IMR-90 (cell line): ENCODE measurements around the gene GTSE1. TPM values are rescaled to one million over a fixed set of nuclear protein-coding genes. Genes with fewer than 3 reads are reported as not detected.

Source experiments
- ATAC-seq: fragments of 200-7000 bp; cut with Tn5 transposase; 2 replicates; pipeline ENCODE4 v1.9.1; 2020; ENCODE audit warnings: low read depth, mild to moderate bottlenecking, moderate library complexity
- BruUV-seq: library from RNA; stranded (reverse); fragments of 400-500 nt; replicated peaks from 2 replicates; lab custom pipeline; 2021; lab: Mats Ljungman, UMichigan
- CTCF ChIA-PET: fragments of 300-600 bp; formaldehyde crosslinking; extraction: SDS; loops from one replicate; lab custom pipeline; 2021; ENCODE audit warnings: antibody characterized with exemption; lab: Yijun Ruan, JAX
- POLR2A ChIA-PET: fragments of 300-600 bp; sonication (Branson Sonifier 250); formaldehyde crosslinking; loops from one replicate; lab custom pipeline; 2022; ENCODE audit warnings: antibody characterized with exemption; ENCODE audit not compliant: unreplicated experiment; lab: Charles Lee
- DNase-seq: peaks from one replicate; pipeline ENCODE4 v3.0.0; 2013
- H2AFZ ChIP-seq: replicated peaks from 2 replicates; pipeline ENCODE3; 2013; ENCODE audit warnings: low read length, mild to moderate bottlenecking; ENCODE audit not compliant: poor library complexity
- H2AK5ac ChIP-seq: 2 replicates; pipeline ENCODE4 v1.6.1; 2013; ENCODE audit warnings: low read depth, low read length, inconsistent platforms
- H2AK9ac ChIP-seq: replicated peaks from 2 replicates; pipeline ENCODE3; 2013; ENCODE audit warnings: mild to moderate bottlenecking, low read depth, low read length, moderate library complexity; ENCODE audit not compliant: poor library complexity
- H2BK120ac ChIP-seq: 2 replicates; pipeline ENCODE4 v1.6.1; 2013; ENCODE audit warnings: low read depth, low read length, inconsistent platforms
- H2BK15ac ChIP-seq: 3 replicates; pipeline ENCODE4 v1.6.1; 2013; ENCODE audit warnings: low read depth, low read length, inconsistent platforms
- H2BK20ac ChIP-seq: 2 replicates; pipeline ENCODE4 v1.6.1; 2013; ENCODE audit warnings: low read depth, mild to moderate bottlenecking, inconsistent platforms, low read length, moderate library complexity
- H2BK5ac ChIP-seq: 2 replicates; pipeline ENCODE4 v1.6.1; 2013; ENCODE audit warnings: mild to moderate bottlenecking, low read depth, low read length, inconsistent platforms; ENCODE audit not compliant: poor library complexity, severe bottlenecking
- H3K14ac ChIP-seq: replicated peaks from 2 replicates; pipeline ENCODE4 v1.6.1; 2013; ENCODE audit warnings: low read depth, low read length, inconsistent platforms
- H3K18ac ChIP-seq: 2 replicates; pipeline ENCODE4 v1.6.1; 2013; ENCODE audit warnings: low read depth, low read length, control low read depth
- H3K23ac ChIP-seq: 2 replicates; pipeline ENCODE4 v1.6.1; 2013; ENCODE audit warnings: low read depth, low read length, inconsistent platforms
- H3K27ac ChIP-seq: 2 replicates; pipeline ENCODE4 v1.5.1; 2013; ENCODE audit warnings: mild to moderate bottlenecking, control low read depth, low read length; ENCODE audit not compliant: insufficient read depth
- H3K27me3 ChIP-seq: 2 replicates; pipeline ENCODE4 v1.6.1; 2013; ENCODE audit warnings: low read length; ENCODE audit not compliant: control insufficient read depth, insufficient read depth
- H3K36me3 ChIP-seq: 2 replicates; pipeline ENCODE4 v1.6.1; 2013; ENCODE audit warnings: low read length, mixed read lengths; ENCODE audit not compliant: control insufficient read depth, insufficient read depth
- H3K4ac ChIP-seq: 2 replicates; pipeline ENCODE4 v1.6.1; 2013; ENCODE audit warnings: low read depth, low read length, inconsistent platforms
- H3K4me1 ChIP-seq: 2 replicates; pipeline ENCODE4 v1.6.1; 2013; ENCODE audit warnings: low read length, mixed read lengths; ENCODE audit not compliant: control insufficient read depth, insufficient read depth
- H3K4me2 ChIP-seq: 2 replicates; pipeline ENCODE4 v1.6.1; 2013; ENCODE audit warnings: low read depth, mild to moderate bottlenecking, control low read depth, low read length, moderate library complexity
- H3K4me3 ChIP-seq: 2 replicates; pipeline ENCODE4 v1.5.1; 2013; ENCODE audit warnings: low read depth, mild to moderate bottlenecking, control low read depth, low read length, moderate library complexity; ENCODE audit not compliant: insufficient read depth
- H3K56ac ChIP-seq: 2 replicates; pipeline ENCODE4 v1.6.1; 2013; ENCODE audit warnings: low read length, inconsistent platforms; ENCODE audit not compliant: insufficient read depth; ENCODE audit errors: extremely low read depth
- H3K79me1 ChIP-seq, 2 experiments: 2 replicates each; pipeline ENCODE4 v1.6.1; 2013; ENCODE audit warnings: low read length in 2 of 2, inconsistent platforms in 1 of 2, low read depth in 1 of 2
- H3K9ac ChIP-seq: 2 replicates; pipeline ENCODE4 v1.6.1; 2013; ENCODE audit warnings: low read depth, low read length, control low read depth
- H3K9me1 ChIP-seq: 2 replicates; pipeline ENCODE4 v1.6.1; 2013; ENCODE audit warnings: low read length, inconsistent platforms; ENCODE audit not compliant: insufficient read depth
- H3K9me3 ChIP-seq: 2 replicates; pipeline ENCODE4 v1.6.1; 2013; ENCODE audit warnings: low read length; ENCODE audit not compliant: control insufficient read depth, insufficient read depth
- H4K20me1 ChIP-seq: 2 replicates; pipeline ENCODE4 v1.6.1; 2013; ENCODE audit warnings: low read length, inconsistent platforms; ENCODE audit not compliant: insufficient read depth
- H4K5ac ChIP-seq: 2 replicates; pipeline ENCODE4 v1.6.1; 2013; ENCODE audit warnings: mild to moderate bottlenecking, low read depth, low read length, control low read depth
- H4K8ac ChIP-seq, 2 experiments: 2 replicates each; pipeline ENCODE4 v1.6.1; 2013; ENCODE audit warnings: low read depth in 2 of 2, low read length in 2 of 2, control low read depth in 1 of 2, inconsistent platforms in 1 of 2
- H4K91ac ChIP-seq: 2 replicates; pipeline ENCODE4 v1.6.1; 2013; ENCODE audit warnings: low read depth, low read length, inconsistent platforms; ENCODE audit not compliant: insufficient read depth
- BHLHE40 ChIP-seq: fragments of 150-350 bp; IDR thresholded peaks from 2 replicates; pipeline ENCODE4 v1.6.1; 2016; ENCODE audit warnings: mild to moderate bottlenecking, low read depth, low read length
- CEBPB ChIP-seq: IDR thresholded peaks from 2 replicates; pipeline ENCODE4 v1.6.1; 2012; ENCODE audit warnings: low read depth, low read length, improper control_type of control experiment
- CHD1 ChIP-seq: IDR thresholded peaks from 2 replicates; pipeline ENCODE4 v1.6.1; 2012; ENCODE audit warnings: low read depth, low read length, improper control_type of control experiment
- FOS ChIP-seq: fragments of 150-350 bp; IDR thresholded peaks from 2 replicates; pipeline ENCODE4 v1.6.1; 2016; ENCODE audit warnings: low read depth, low read length
- MAFK ChIP-seq: IDR thresholded peaks from 2 replicates; pipeline ENCODE4 v1.6.1; 2012; ENCODE audit warnings: low read depth, low read length, improper control_type of control experiment
- MAZ ChIP-seq: IDR thresholded peaks from 2 replicates; pipeline ENCODE4 v1.6.1; 2012; ENCODE audit warnings: low read depth, mild to moderate bottlenecking, low read length, improper control_type of control experiment, moderate library complexity, borderline replicate concordance
- MXI1 ChIP-seq: IDR thresholded peaks from 2 replicates; pipeline ENCODE4 v1.6.1; 2012; ENCODE audit warnings: low read depth, mild to moderate bottlenecking, low read length, moderate library complexity, borderline replicate concordance
- NFE2L2 ChIP-seq: fragments of 150-350 bp; IDR thresholded peaks from 2 replicates; pipeline ENCODE4 v1.6.1; 2016; ENCODE audit warnings: low read depth, mild to moderate bottlenecking, low read length
- POLR2A ChIP-seq: IDR thresholded peaks from 2 replicates; pipeline ENCODE4 v1.6.1; 2012; ENCODE audit warnings: mild to moderate bottlenecking, low read depth, low read length
- RAD21 ChIP-seq: IDR thresholded peaks from 2 replicates; pipeline ENCODE4 v1.6.1; 2012; ENCODE audit warnings: low read length, improper control_type of control experiment
- RCOR1 ChIP-seq: IDR thresholded peaks from 2 replicates; pipeline ENCODE4 v1.6.1; 2012; ENCODE audit warnings: mild to moderate bottlenecking, low read length, improper control_type of control experiment; ENCODE audit not compliant: insufficient replicate concordance
- RFX5 ChIP-seq: IDR thresholded peaks from 2 replicates; pipeline ENCODE4 v1.8.0; 2012; ENCODE audit warnings: low read depth, mild to moderate bottlenecking, low read length, moderate library complexity
- SMC3 ChIP-seq: fragments of 150-350 bp; IDR thresholded peaks from 2 replicates; pipeline ENCODE4 v1.6.1; 2016; ENCODE audit warnings: low read depth, mild to moderate bottlenecking, antibody characterized with exemption, low read length, moderate library complexity
- WGBS, 2 experiments: methylation state at CpG; one replicate each; pipeline versions ENCODE4 v1.1.5 to v1.1.7; 2013; ENCODE audit warnings: missing lambda C conversion rate in 2 of 2; ENCODE audit not compliant: insufficient read length in 1 of 2; ENCODE audit errors: extremely low coverage in 2 of 2; 5-methylcytosine and 5-hydroxymethylcytosine counted together
- dilution Hi-C: fragments of 300-500 bp; cut with HindIII; formaldehyde crosslinking; loops from one replicate; pipeline ENCODE4 v1.14.3; 2018; ENCODE audit warnings: low sequenced_read_pairs; ENCODE audit not compliant: unreplicated experiment
- in situ Hi-C: fragments of 300-500 bp; cut with MboI; formaldehyde crosslinking; loops from 3 replicates; pipeline ENCODE4 v1.14.3; 2019; ENCODE audit warnings: low sequenced_read_pairs, inconsistent platforms, mixed read lengths
- intact Hi-C: fragments of 100-400 bp; cut with micrococcal nuclease; formaldehyde crosslinking; loops from 2 replicates; pipeline ENCODE4 v1.10.0; 2022
- polyA plus RNA-seq, 3 experiments: library from polyadenylated mRNA; depleted of rRNA; stranded (reverse); fragments of >200 nt; gene quantifications; 2 replicates each; pipeline ENCODE4 v1.2.3, GENCODE V29; 2012; ENCODE audit warnings: low replicate concordance in 1 of 3
- total RNA-seq: library from RNA; depleted of rRNA; stranded (reverse); fragments of >200 nt; gene quantifications from 2 replicates; pipeline ENCODE4 v1.2.3, GENCODE V29; 2012
- TF ChIP-seq, protein P1 (sequence below): conservative IDR thresholded peaks from 2 replicates; pipeline ENCODE4 v1.5.1; 2012; ENCODE audit warnings: mild to moderate bottlenecking, low read depth, low read length, improper control_type of control experiment
- TF ChIP-seq, protein P2 (sequence below): fragments of 150-350 bp; IDR thresholded peaks from 2 replicates; pipeline ENCODE4 v1.6.1; 2017; ENCODE audit warnings: mild to moderate bottlenecking, antibody characterized with exemption, low read length, low read depth

The GTSE1 gene
- total and polyA plus RNA-seq, 2 of the 4 experiments (the other 2 are of a cell fraction), result 5.9 to 17.1 TPM

DNA sequence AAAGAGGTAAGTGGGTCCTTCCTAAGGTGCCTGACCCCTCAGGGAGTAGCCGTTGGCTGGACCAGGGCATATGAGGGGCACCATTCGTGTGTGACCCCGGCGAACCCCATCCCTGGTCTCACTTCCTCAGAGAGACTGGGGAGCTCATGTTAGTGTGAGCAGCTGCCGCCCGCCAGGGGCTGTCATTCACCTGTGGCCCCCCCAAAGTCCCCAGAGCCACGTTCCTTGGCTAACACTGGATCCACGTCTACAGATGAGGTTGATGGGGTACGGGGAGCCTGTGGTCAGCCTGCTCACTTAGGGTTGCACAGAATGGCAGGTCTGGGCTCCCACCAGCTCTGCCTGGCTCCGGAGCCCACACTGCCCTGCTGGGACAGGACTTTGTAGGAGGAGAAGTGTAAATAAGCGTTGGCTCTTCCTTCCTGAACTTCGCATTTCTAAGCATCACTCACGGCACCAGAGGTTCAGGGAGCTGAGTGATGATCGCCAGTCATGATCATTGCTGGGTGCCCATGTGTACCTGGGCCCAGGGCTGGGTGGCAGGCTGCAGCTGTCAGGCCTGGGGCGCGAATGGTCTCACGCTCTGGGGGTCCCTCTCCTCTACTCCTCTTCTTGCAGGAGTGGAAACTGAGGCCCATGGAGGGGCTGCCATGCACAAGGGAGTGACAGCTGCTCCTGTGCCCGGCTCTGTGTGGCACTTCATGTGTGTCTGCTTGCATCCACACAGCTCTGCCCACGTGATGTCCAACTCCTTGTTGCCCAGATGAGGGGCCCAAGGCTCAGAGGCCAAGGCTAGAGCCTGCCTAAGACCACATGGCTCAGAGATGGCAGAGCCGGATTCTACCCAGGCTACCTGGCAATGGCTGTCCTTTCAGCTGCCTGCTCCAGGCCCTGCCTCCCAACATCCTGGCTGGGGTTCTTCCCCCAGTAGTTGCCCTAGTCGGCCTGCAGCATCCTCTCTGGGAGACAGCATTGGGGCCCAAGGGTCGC, 17.7 kb upstream of the GTSE1 start:
- Histone ChIP-seq H3K18ac (no peak overlapping the region), H3K9ac (no peak overlapping the region), H3K36me3 (peaks cover 77% of the 10 kb centered on the region), H2BK20ac (no peak overlapping the region), H2BK15ac (no peak overlapping the region), H3K4me1 (no peaks in the 10 kb centered on the region), H3K9me1 (no peaks in the 10 kb centered on the region), H2AFZ (no peak overlapping the region), H2BK5ac (no peak overlapping the region), H4K20me1 (no peaks in the 10 kb centered on the region), H3K56ac (no peak overlapping the region), H4K5ac (no peak overlapping the region), H3K9me3 (no peaks in the 10 kb centered on the region), H3K14ac (no peak overlapping the region), H2AK9ac (no peak overlapping the region), H3K4me2 (no peak overlapping the region), H3K4me3 (no peak overlapping the region), H3K23ac (no peak overlapping the region), H3K4ac (no peak overlapping the region), H4K91ac (no peak overlapping the region), H2AK5ac (no peak overlapping the region), H3K79me1 (no peaks in the 10 kb centered on the region; a peak in 2 of 4 replicates), H3K27me3 (no peaks in the 10 kb centered on the region), H4K8ac (no peak overlapping the region), H2BK120ac (no peak overlapping the region), H3K27ac (no peak overlapping the region)
- ChIA-PET CTCF (no interaction called here), POLR2A (no interaction called here)
- ATAC-seq (no peak), DNase-seq (no peak)
- 99% methylated on average over 10 of the region's 22 CpGs; no CpG with 5 or more reads in 1 of the 2 experiments for WGBS, 2 experiments
- no TSS peak for BruUV-seq
- intact Hi-C loops (no loop called here), in situ Hi-C loops (no loop called here), dilution Hi-C loops (no loop called here)
- TF ChIP-seq CHD1 (no peak), RCOR1 (no peak), NFE2L2 (no peak), RAD21 (no peak), CEBPB (no peak), POLR2A (no peak), MAFK (no peak), FOS (no peak), SMC3 (no peak), MAZ (no peak), MXI1 (no peak), BHLHE40 (no peak), RFX5 (no peak)
- TF ChIP-seq, protein P1, sequence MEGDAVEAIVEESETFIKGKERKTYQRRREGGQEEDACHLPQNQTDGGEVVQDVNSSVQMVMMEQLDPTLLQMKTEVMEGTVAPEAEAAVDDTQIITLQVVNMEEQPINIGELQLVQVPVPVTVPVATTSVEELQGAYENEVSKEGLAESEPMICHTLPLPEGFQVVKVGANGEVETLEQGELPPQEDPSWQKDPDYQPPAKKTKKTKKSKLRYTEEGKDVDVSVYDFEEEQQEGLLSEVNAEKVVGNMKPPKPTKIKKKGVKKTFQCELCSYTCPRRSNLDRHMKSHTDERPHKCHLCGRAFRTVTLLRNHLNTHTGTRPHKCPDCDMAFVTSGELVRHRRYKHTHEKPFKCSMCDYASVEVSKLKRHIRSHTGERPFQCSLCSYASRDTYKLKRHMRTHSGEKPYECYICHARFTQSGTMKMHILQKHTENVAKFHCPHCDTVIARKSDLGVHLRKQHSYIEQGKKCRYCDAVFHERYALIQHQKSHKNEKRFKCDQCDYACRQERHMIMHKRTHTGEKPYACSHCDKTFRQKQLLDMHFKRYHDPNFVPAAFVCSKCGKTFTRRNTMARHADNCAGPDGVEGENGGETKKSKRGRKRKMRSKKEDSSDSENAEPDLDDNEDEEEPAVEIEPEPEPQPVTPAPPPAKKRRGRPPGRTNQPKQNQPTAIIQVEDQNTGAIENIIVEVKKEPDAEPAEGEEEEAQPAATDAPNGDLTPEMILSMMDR, result no peak
- TF ChIP-seq, protein P2, sequence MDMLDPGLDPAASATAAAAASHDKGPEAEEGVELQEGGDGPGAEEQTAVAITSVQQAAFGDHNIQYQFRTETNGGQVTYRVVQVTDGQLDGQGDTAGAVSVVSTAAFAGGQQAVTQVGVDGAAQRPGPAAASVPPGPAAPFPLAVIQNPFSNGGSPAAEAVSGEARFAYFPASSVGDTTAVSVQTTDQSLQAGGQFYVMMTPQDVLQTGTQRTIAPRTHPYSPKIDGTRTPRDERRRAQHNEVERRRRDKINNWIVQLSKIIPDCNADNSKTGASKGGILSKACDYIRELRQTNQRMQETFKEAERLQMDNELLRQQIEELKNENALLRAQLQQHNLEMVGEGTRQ, result no peak
